Vagina (tissue), 2 donors: Measurements from ENCODE around the gene SRP68. TPM values are rescaled to one million over a fixed set of nuclear protein-coding genes. Genes with fewer than 3 reads are reported as not detected.
A peak's percentile ranks its signal among the peaks of the same experiment; 100 is the strongest.

Experiments used
- DNase-seq, 2 donors: peaks; one replicate each; pipeline ENCODE4 v3.0.0-alpha.2; 2017; ENCODE audit errors: extremely low spot score in 2 of 2
- H3K27ac ChIP-seq: fragments of 200-600 bp; sonication (generic); one replicate; pipeline ENCODE4 v1.5.1; 2019
- H3K27me3 ChIP-seq: fragments of 200-600 bp; sonication (generic); one replicate; pipeline ENCODE4 v1.5.1; 2019
- H3K36me3 ChIP-seq, 2 donors: fragments of 200-600 bp; sonication (generic); one replicate each; pipeline ENCODE4 v1.5.1; 2017 to 2019
- H3K4me1 ChIP-seq: fragments of 200-600 bp; sonication (generic); one replicate; pipeline ENCODE4 v1.5.1; 2019
- H3K4me3 ChIP-seq, 2 donors: fragments of 200-600 bp; sonication (generic); 1 replicate in 1 of 2; 2 replicates in 1 of 2; pipeline ENCODE4 v1.5.1; 2016 to 2019
- H3K9me3 ChIP-seq: fragments of 200-600 bp; sonication (generic); one replicate; pipeline ENCODE4 v1.5.1; 2019
- CTCF ChIP-seq, 3 experiments: fragments of 450-650 bp in 2 of 3; fragments of 200-600 bp in 1 of 3; sonication (generic) in 1 of 3; IDR thresholded peaks; one replicate each; pipeline ENCODE4 v1.5.1; 2017 to 2019; ENCODE audit warnings: antibody characterized with exemption in 3 of 3, mild to moderate bottlenecking in 2 of 3, moderate library complexity in 2 of 3
- POLR2A ChIP-seq, 2 donors: fragments of 450-650 bp; IDR thresholded peaks; one replicate each; pipeline ENCODE4 v1.6.1; 2017; ENCODE audit warnings: antibody characterized with exemption in 2 of 2, mild to moderate bottlenecking in 2 of 2, moderate library complexity in 2 of 2
- POLR2AphosphoS5 ChIP-seq, 2 donors: sonication (generic); formaldehyde crosslinking; IDR thresholded peaks; one replicate each; pipeline ENCODE4 v1.9.0; 2017; ENCODE audit warnings: antibody characterized with exemption in 2 of 2, mild to moderate bottlenecking in 2 of 2, low read depth in 1 of 2; ENCODE audit not compliant: insufficient read depth in 1 of 2
- intact Hi-C: fragments of 100-400 bp; cut with DNase I; formaldehyde crosslinking; loops from one replicate; pipeline ENCODE4 v1.15.1; 2023
- total RNA-seq: library from RNA; depleted of rRNA; stranded (reverse); fragments of >200 nt; gene quantifications from one replicate; pipeline ENCODE4 v1.2.3, GENCODE V29; 2016

SRP68 gene
- total RNA-seq, 1 donor from 2014 or later = 52.8 TPM

GRCh38 chr17:76103274-76104139 lies 31.2 kb upstream of the SRP68 start, which contains the start of gene EXOC7:
TSS of gene EXOC7 (minus strand) at chr17:76103787. CDS start at chr17:76103692, 95 bp downstream.
- peak in 1 of 2 donors; percentile 37 for TF ChIP-seq POLR2A (IDR thresholded peaks at IDR 0.05)
- no peak for TF ChIP-seq CTCF (IDR thresholded peaks at IDR 0.05)
- peak; percentile 88 to 97 for TF ChIP-seq POLR2AphosphoS5 (IDR thresholded peaks at IDR 0.05; ENCODE audit: insufficient read depth in 1 of 2, low read depth in 1 of 2)
- Histone ChIP-seq H3K9me3 (no peaks in the 10 kb centered on the region), H3K4me3 (peak within 1 kb of the TSS; percentile 74 to 90), H3K36me3 (peaks cover 0 to 23% of the 10 kb centered on the region in 2 donors), H3K4me1 (peaks cover 25% of the 10 kb centered on the region), H3K27ac (peak within 1 kb of the TSS; percentile 74), H3K27me3 (no peaks in the 10 kb centered on the region)
- DNase-seq = peak in 1 of 2 donors; percentile 96
- intact Hi-C loops = no loop called here

GRCh38 chr17:76102944-76103273 lies 30.6 kb upstream of the SRP68 start:
- Histone ChIP-seq H3K9me3 (no peaks in the 10 kb centered on the region), H3K27ac (peak overlapping the region; percentile 74), H3K36me3 (peaks cover 0 to 23% of the 10 kb centered on the region in 2 donors), H3K27me3 (no peaks in the 10 kb centered on the region), H3K4me1 (peaks cover 25% of the 10 kb centered on the region), H3K4me3 (peak overlapping the region; percentile 74 to 90)
- TF ChIP-seq POLR2A (IDR thresholded peaks at IDR 0.05) (no peak), CTCF (IDR thresholded peaks at IDR 0.05) (no peak), POLR2AphosphoS5 (IDR thresholded peaks at IDR 0.05; ENCODE audit: insufficient read depth in 1 of 2, low read depth in 1 of 2) (no peak)
- intact Hi-C loops = no loop called here
- no peak for DNase-seq

GRCh38 chr17:76097716-76098295 lies 25.5 kb upstream of the SRP68 start:
- Histone ChIP-seq H3K4me1 (peaks cover 12% of the 10 kb centered on the region), H3K9me3 (no peaks in the 10 kb centered on the region), H3K4me3 (no peak overlapping the region), H3K27ac (no peak overlapping the region), H3K27me3 (no peaks in the 10 kb centered on the region), H3K36me3 (peaks cover 4 to 70% of the 10 kb centered on the region in 2 donors)
- intact Hi-C loops = no loop called here
- DNase-seq = no peak
- no peak for TF ChIP-seq POLR2A (IDR thresholded peaks at IDR 0.05)
- no peak for TF ChIP-seq POLR2AphosphoS5 (IDR thresholded peaks at IDR 0.05; ENCODE audit: insufficient read depth in 1 of 2, low read depth in 1 of 2)
- no peak for TF ChIP-seq CTCF (IDR thresholded peaks at IDR 0.05)

GRCh38 chr17:76095943-76096342 lies 23.6 kb upstream of the SRP68 start:
- no peak for DNase-seq

GRCh38 chr17:76094046-76094445 lies 21.7 kb upstream of the SRP68 start:
- Histone ChIP-seq H3K27ac (no peak overlapping the region), H3K36me3 (peaks cover 4 to 72% of the 10 kb centered on the region in 2 donors), H3K4me1 (no peaks in the 10 kb centered on the region), H3K4me3 (no peak overlapping the region), H3K9me3 (no peaks in the 10 kb centered on the region), H3K27me3 (no peaks in the 10 kb centered on the region)
- DNase-seq = no peak
- no peak for TF ChIP-seq POLR2AphosphoS5 (IDR thresholded peaks at IDR 0.05; ENCODE audit: insufficient read depth in 1 of 2, low read depth in 1 of 2)
- TF ChIP-seq POLR2A (IDR thresholded peaks at IDR 0.05) = no peak
- TF ChIP-seq CTCF (IDR thresholded peaks at IDR 0.05) = no peak
- intact Hi-C loops = no loop called here

More at GRCh38 chr17:76095943-76096342, 23.6 kb upstream of the SRP68 start:
- peaks cover 4 to 71% of the 10 kb centered on the region in 2 donors for H3K36me3 ChIP-seq
- H3K4me1 ChIP-seq = no peaks in the 10 kb centered on the region
- no peak for TF ChIP-seq POLR2AphosphoS5 (IDR thresholded peaks at IDR 0.05; ENCODE audit: insufficient read depth in 1 of 2, low read depth in 1 of 2)
- H3K9me3 ChIP-seq = no peaks in the 10 kb centered on the region
- no peaks in the 10 kb centered on the region for H3K27me3 ChIP-seq
- H3K4me3 ChIP-seq = no peak overlapping the region
- no peak overlapping the region for H3K27ac ChIP-seq
- intact Hi-C loops = no loop called here
